Loucy (cell line): ENCODE results near the gene C6.

Experiments
- H2AFZ ChIP-seq: fragments of 200-600 bp; sonication (generic); 2 replicates; pipeline ENCODE4 v1.6.0; 2016; ENCODE audit warnings: antibody characterized with exemption, mild to moderate bottlenecking, low read length, moderate library complexity
- H3F3A ChIP-seq: fragments of 200-600 bp; 2 replicates; pipeline ENCODE4 v1.6.0; 2016; ENCODE audit warnings: antibody characterized with exemption, low read depth, mild to moderate bottlenecking
- H3K27me3 ChIP-seq: fragments of 200-600 bp; sonication (generic); 2 replicates; pipeline ENCODE4 v1.6.1; 2014; ENCODE audit warnings: low read length, mild to moderate bottlenecking; ENCODE audit not compliant: insufficient read depth, poor library complexity, severe bottlenecking
- H3K36me3 ChIP-seq: fragments of 200-600 bp; sonication (generic); 2 replicates; pipeline ENCODE4 v1.6.1; 2016; ENCODE audit warnings: low read length; ENCODE audit not compliant: insufficient read depth
- H3K4me1 ChIP-seq: fragments of 200-600 bp; sonication (generic); 2 replicates; pipeline ENCODE4 v1.5.1; 2014; ENCODE audit warnings: low read length, mild to moderate bottlenecking; ENCODE audit not compliant: insufficient read depth, poor library complexity, severe bottlenecking
- H3K4me2 ChIP-seq: fragments of 200-600 bp; sonication (generic); 2 replicates; pipeline ENCODE4 v1.6.0; 2014; ENCODE audit warnings: antibody characterized with exemption, low read length, low read depth, mild to moderate bottlenecking; ENCODE audit not compliant: poor library complexity, severe bottlenecking
- H3K4me3 ChIP-seq: fragments of 200-600 bp; sonication (generic); 2 replicates; pipeline ENCODE4 v1.5.1; 2014; ENCODE audit warnings: low read length, mild to moderate bottlenecking, mixed read lengths; ENCODE audit not compliant: poor library complexity, severe bottlenecking
- H3K79me2 ChIP-seq: fragments of 200-600 bp; sonication (generic); 2 replicates; pipeline ENCODE4 v1.6.1; 2014; ENCODE audit warnings: low read length; ENCODE audit not compliant: insufficient read depth
- H3K9ac ChIP-seq: fragments of 200-600 bp; sonication (generic); 2 replicates; pipeline ENCODE4 v1.6.0; 2014; ENCODE audit warnings: mild to moderate bottlenecking, low read depth, low read length, moderate library complexity; ENCODE audit not compliant: poor library complexity, severe bottlenecking
- H3K9me2 ChIP-seq: fragments of 200-600 bp; sonication (generic); replicated peaks from 2 replicates; pipeline ENCODE4 v1.6.1; 2016; ENCODE audit warnings: low read depth, low read length, mixed read lengths
- H3K9me3 ChIP-seq: fragments of 200-600 bp; sonication (generic); 2 replicates; pipeline ENCODE4 v1.6.1; 2014; ENCODE audit warnings: mild to moderate bottlenecking, antibody characterized with exemption, low read length, low read depth; ENCODE audit not compliant: insufficient read depth
- H4K20me1 ChIP-seq: fragments of 200-600 bp; sonication (generic); 2 replicates; pipeline ENCODE4 v1.6.0; 2014; ENCODE audit warnings: antibody characterized with exemption, low read length, mild to moderate bottlenecking; ENCODE audit not compliant: insufficient read depth, poor library complexity, severe bottlenecking
- CTCF ChIP-seq: fragments of 200-600 bp; sonication (generic); conservative IDR thresholded peaks from 2 replicates; pipeline ENCODE4 v1.5.1; 2014; ENCODE audit warnings: mild to moderate bottlenecking, antibody characterized with exemption, low read length
- EZH2phosphoT487 ChIP-seq: fragments of 200-600 bp; IDR thresholded peaks from 2 replicates; pipeline ENCODE4 v1.6.1; 2018; ENCODE audit warnings: antibody characterized with exemption, mild to moderate bottlenecking, moderate library complexity, borderline replicate concordance

Gene C6

GRCh38 chr5:41145306-41145705, 68.0 kb downstream of the C6 start:
- Histone ChIP-seq H3K36me3 (no peaks in the 10 kb centered on the region), H3K9me2 (peaks cover 4% of the 10 kb centered on the region; the same call in 1 of the 2 replicates), H3K4me2 (no peak overlapping the region), H2AFZ (no peak overlapping the region), H3K4me1 (no peaks in the 10 kb centered on the region), H3F3A (no peaks in the 10 kb centered on the region), H4K20me1 (no peaks in the 10 kb centered on the region), H3K27me3 (no peaks in the 10 kb centered on the region), H3K4me3 (no peak overlapping the region), H3K79me2 (no peaks in the 10 kb centered on the region), H3K9me3 (no peaks in the 10 kb centered on the region), H3K9ac (no peak overlapping the region)
- TF ChIP-seq EZH2phosphoT487 (no peak), CTCF (no peak)

GRCh38 chr5:41143131-41143901, 70.0 kb downstream of the C6 start:
- H3K36me3 ChIP-seq: no peaks in the 10 kb centered on the region
- peaks cover 4% of the 10 kb centered on the region; the same call in 1 of the 2 replicates for H3K9me2 ChIP-seq
- H2AFZ ChIP-seq: no peak overlapping the region
- H4K20me1 ChIP-seq: no peaks in the 10 kb centered on the region
- no peaks in the 10 kb centered on the region for H3K4me1 ChIP-seq
- H3K27me3 ChIP-seq: no peaks in the 10 kb centered on the region
- no peak overlapping the region for H3K4me3 ChIP-seq
- no peaks in the 10 kb centered on the region for H3K9me3 ChIP-seq
- no peaks in the 10 kb centered on the region for H3F3A ChIP-seq
- TF ChIP-seq EZH2phosphoT487 (no peak), CTCF (no peak)
- H3K4me2 ChIP-seq: no peak overlapping the region
- no peaks in the 10 kb centered on the region for H3K79me2 ChIP-seq
- H3K9ac ChIP-seq: no peak overlapping the region

GRCh38 chr5:41127967-41128690, 85.2 kb downstream of the C6 start:
- Histone ChIP-seq H4K20me1 (no peaks in the 10 kb centered on the region), H3K36me3 (no peaks in the 10 kb centered on the region), H3F3A (no peaks in the 10 kb centered on the region), H3K9me2 (no peaks in the 10 kb centered on the region), H3K27me3 (no peaks in the 10 kb centered on the region), H2AFZ (no peak overlapping the region), H3K4me1 (no peaks in the 10 kb centered on the region), H3K4me3 (no peak overlapping the region), H3K4me2 (no peak overlapping the region), H3K79me2 (no peaks in the 10 kb centered on the region), H3K9me3 (no peaks in the 10 kb centered on the region), H3K9ac (no peak overlapping the region)
- no peak for TF ChIP-seq CTCF
- no peak for TF ChIP-seq EZH2phosphoT487
